ENCODE results near the gene SLC6A13.

DNA sequence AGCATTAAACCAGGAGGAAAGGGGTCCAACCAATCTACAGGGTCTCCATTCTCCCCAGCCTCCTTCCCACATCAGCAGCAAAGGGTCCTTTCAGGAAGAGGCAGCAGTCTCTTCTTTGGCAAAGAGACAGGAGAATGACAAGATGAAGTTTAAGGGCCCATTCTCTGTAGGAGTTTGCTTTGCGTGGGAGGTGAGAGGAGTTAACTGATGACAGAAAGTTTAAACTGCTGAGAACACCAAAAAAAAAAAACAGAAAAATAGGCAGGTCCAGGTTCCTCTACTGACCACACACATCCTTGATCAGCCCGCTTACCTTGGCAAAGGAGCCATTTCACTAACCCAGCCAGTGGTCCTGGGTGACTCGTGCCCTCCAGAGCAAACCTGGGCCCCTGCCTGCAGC is 5.7 kb downstream of the SLC6A13 start:
- TF ChIP-seq, protein P1, sequence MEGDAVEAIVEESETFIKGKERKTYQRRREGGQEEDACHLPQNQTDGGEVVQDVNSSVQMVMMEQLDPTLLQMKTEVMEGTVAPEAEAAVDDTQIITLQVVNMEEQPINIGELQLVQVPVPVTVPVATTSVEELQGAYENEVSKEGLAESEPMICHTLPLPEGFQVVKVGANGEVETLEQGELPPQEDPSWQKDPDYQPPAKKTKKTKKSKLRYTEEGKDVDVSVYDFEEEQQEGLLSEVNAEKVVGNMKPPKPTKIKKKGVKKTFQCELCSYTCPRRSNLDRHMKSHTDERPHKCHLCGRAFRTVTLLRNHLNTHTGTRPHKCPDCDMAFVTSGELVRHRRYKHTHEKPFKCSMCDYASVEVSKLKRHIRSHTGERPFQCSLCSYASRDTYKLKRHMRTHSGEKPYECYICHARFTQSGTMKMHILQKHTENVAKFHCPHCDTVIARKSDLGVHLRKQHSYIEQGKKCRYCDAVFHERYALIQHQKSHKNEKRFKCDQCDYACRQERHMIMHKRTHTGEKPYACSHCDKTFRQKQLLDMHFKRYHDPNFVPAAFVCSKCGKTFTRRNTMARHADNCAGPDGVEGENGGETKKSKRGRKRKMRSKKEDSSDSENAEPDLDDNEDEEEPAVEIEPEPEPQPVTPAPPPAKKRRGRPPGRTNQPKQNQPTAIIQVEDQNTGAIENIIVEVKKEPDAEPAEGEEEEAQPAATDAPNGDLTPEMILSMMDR (conservative IDR thresholded peaks at IDR 0.05) = no peak
- no peak for TF ChIP-seq EZH2 (IDR thresholded peaks at IDR 0.05; ENCODE audit: low read depth)

Measured in PC-9 (cell line).